Daoy (cell line): ENCODE measurements around the gene FGD1. TPM values are rescaled to one million over a fixed set of nuclear protein-coding genes. Genes with fewer than 3 reads are reported as not detected.

Experiments
- DNase-seq: peaks from one replicate; pipeline ENCODE4 v3.0.0-alpha.2; 2015; ENCODE audit warnings: low read depth
- total RNA-seq: library from RNA; depleted of rRNA; stranded (reverse); fragments of >200 nt; shearing (Covaris generic); gene quantifications from 2 replicates; pipeline ENCODE4 v1.2.3, GENCODE V29; 2014; rRNA removed

FGD1 gene
- total RNA-seq, 1 experiment from 2014 or later = 2.5 TPM

DNA sequence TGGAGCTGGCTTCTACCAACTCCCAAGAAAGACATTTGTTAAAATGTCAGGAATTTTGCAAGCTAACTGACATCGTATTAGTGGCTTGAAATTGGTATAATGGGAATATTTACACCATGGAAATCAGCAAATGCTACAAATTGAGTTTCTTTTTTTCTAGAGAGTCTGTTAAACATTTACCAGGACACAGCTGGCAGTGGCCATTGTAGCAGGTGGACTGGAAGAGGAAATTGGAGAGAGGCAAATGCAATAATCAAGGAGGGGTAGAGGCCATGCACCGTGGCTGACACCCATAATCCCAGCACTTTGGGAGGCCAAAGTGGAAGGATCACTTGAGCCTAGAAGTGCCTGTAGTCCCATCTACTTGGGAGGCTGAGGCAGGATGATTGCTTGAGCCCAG lies 88.8 kb downstream of the FGD1 start:
- DNase-seq = no peak

DNA sequence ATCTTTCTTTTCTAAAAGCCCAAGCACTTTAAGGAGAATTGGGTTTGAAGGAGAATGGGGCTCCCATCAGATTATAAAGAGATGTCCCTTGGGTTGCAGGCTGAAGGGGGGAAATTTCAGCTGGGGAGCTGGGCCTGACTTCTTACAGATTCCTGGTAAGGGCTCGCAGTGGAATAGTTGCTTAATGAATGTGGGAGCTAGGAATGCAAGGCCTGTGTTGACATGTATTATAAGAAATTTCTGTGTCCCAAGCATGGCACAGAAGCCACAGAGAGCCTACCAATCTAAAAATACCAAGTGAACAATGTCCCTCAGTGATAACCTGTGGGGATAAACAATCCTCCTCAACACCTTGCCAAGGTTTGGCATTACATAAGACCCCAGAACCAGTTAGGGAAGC lies 98.9 kb downstream of the FGD1 start:
- no peak for DNase-seq

Other genes with a start within 250 kb of the FGD1 start
- gene WNK3, start 138.2 kb downstream of the FGD1 start, total RNA-seq = 3.6 and 4.0 TPM in 2 replicates
- gene TSR2, start 55.8 kb downstream of the FGD1 start, total RNA-seq = 13.6 and 16.4 TPM in 2 replicates
- gene GNL3L, start 34.0 kb upstream of the FGD1 start, total RNA-seq = 36.6 and 47.8 TPM in 2 replicates